H1 (cell line): ENCODE data around the gene YWHAG. TPM values are rescaled to one million over a fixed set of nuclear protein-coding genes. Genes with fewer than 3 reads are reported as not detected.

Experiments
- CTCF ChIA-PET: fragments of 300-600 bp; sonication (Branson Sonifier 250); formaldehyde crosslinking; loops from one replicate; lab custom pipeline; 2021; ENCODE audit not compliant: partially characterized antibody; lab: Charles Lee
- POLR2A ChIA-PET: fragments of 300-600 bp; sonication (Branson Sonifier 250); formaldehyde crosslinking; loops from one replicate; lab custom pipeline; 2021; ENCODE audit warnings: inconsistent platforms; ENCODE audit not compliant: partially characterized antibody; lab: Charles Lee
- DNase-seq, 2 experiments: peaks; one replicate each; pipeline versions ENCODE4 v3.0.0 to v3.0.0-alpha.2; 2010 to 2022; ENCODE audit warnings: low spot score in 2 of 2, low read depth in 1 of 2, mixed read lengths in 1 of 2
- FAIRE-seq: peaks from 2 replicates; lab custom pipeline; 2011; peaks lifted over from hg19 to GRCh38; lab: Jason Lieb, UNC
- H2AFZ ChIP-seq: 2 replicates; pipeline ENCODE4 v1.8.1; 2012; ENCODE audit warnings: low read length, inconsistent platforms
- H2AK5ac ChIP-seq: 2 replicates; pipeline ENCODE4 v1.6.1; 2013; ENCODE audit warnings: low read depth, low read length
- H2BK120ac ChIP-seq: replicated peaks from 2 replicates; pipeline ENCODE3; 2013; ENCODE audit warnings: low read depth, low read length, inconsistent platforms
- H2BK12ac ChIP-seq: 2 replicates; pipeline ENCODE4 v1.6.1; 2013; ENCODE audit warnings: low read depth, low read length
- H2BK15ac ChIP-seq: 2 replicates; pipeline ENCODE4 v1.6.1; 2013; ENCODE audit warnings: low read length
- H2BK20ac ChIP-seq: 2 replicates; pipeline ENCODE4 v1.6.1; 2013; ENCODE audit warnings: low read length
- H2BK5ac ChIP-seq: 2 replicates; pipeline ENCODE4 v1.6.1; 2013; ENCODE audit warnings: low read depth, low read length
- H3K14ac ChIP-seq: 2 replicates; pipeline ENCODE4 v1.6.1; 2013; ENCODE audit warnings: inconsistent platforms; ENCODE audit not compliant: insufficient read length
- H3K18ac ChIP-seq: 2 replicates; pipeline ENCODE4 v1.6.1; 2013; ENCODE audit warnings: low read length; ENCODE audit errors: extremely low read depth
- H3K23ac ChIP-seq: 2 replicates; pipeline ENCODE4 v1.6.1; 2013; ENCODE audit warnings: inconsistent platforms; ENCODE audit not compliant: insufficient read length
- H3K23me2 ChIP-seq: 2 replicates; pipeline ENCODE4 v1.6.1; 2013; ENCODE audit warnings: low read depth, low read length
- H3K27ac ChIP-seq: 2 replicates; pipeline ENCODE4 v1.6.1; 2011; ENCODE audit warnings: low read depth, low read length, inconsistent platforms
- H3K27me3 ChIP-seq, 4 experiments: replicated peaks in 1 of 4; 1 replicate in 1 of 4; 2 replicates in 3 of 4; pipeline versions ENCODE4 v1.6.1 to v1.8.1; 2011 to 2013; ENCODE audit warnings: low read length in 3 of 4, mild to moderate bottlenecking in 3 of 4, inconsistent platforms in 2 of 4, mixed read lengths in 2 of 4, moderate library complexity in 1 of 4; ENCODE audit not compliant: control insufficient read depth in 3 of 4, insufficient read depth in 3 of 4; ENCODE audit errors: extremely low read depth in 1 of 4
- H3K36me3 ChIP-seq, 4 experiments: 2 replicates each; pipeline versions ENCODE4 v1.6.1 to v1.8.1; 2011 to 2013; ENCODE audit warnings: mild to moderate bottlenecking in 4 of 4, low read length in 3 of 4, moderate library complexity in 2 of 4, control low read depth in 1 of 4, inconsistent platforms in 1 of 4; ENCODE audit not compliant: insufficient read depth in 4 of 4, control insufficient read depth in 2 of 4
- H3K4ac ChIP-seq: replicated peaks from 2 replicates; pipeline ENCODE3; 2013; ENCODE audit warnings: low read length, low read depth, mixed read lengths, inconsistent platforms; ENCODE audit not compliant: insufficient read length
- H3K4me1 ChIP-seq, 4 experiments: replicated peaks in 1 of 4; 1 replicate in 1 of 4; 2 replicates in 3 of 4; pipeline versions ENCODE4 v1.6.1 to v1.8.1; 2011 to 2013; ENCODE audit warnings: low read length in 3 of 4, inconsistent platforms in 2 of 4, mixed read lengths in 1 of 4; ENCODE audit not compliant: insufficient read depth in 4 of 4, control insufficient read depth in 3 of 4
- H3K4me2 ChIP-seq, 2 experiments: 2 replicates each; pipeline versions ENCODE4 v1.6.1 to v1.8.1; 2011 to 2013; ENCODE audit warnings: low read depth in 2 of 2, low read length in 2 of 2, control low read depth in 1 of 2, inconsistent platforms in 1 of 2, mild to moderate bottlenecking in 1 of 2; ENCODE audit not compliant: insufficient read depth in 1 of 2
- H3K4me3 ChIP-seq, 4 experiments: fragments of 200-600, 300-600 bp in 1 of 4; sonication (generic), shearing (Covaris generic), sonication (Bioruptor Twin) in 1 of 4; 2 replicates each; pipeline versions ENCODE4 v1.5.1 to v1.8.1; 2011 to 2016; ENCODE audit warnings: low read length in 4 of 4, low read depth in 3 of 4, control low read depth in 2 of 4, inconsistent platforms in 2 of 4, mild to moderate bottlenecking in 2 of 4, mixed read lengths in 1 of 4, moderate library complexity in 1 of 4; ENCODE audit not compliant: insufficient read depth in 2 of 4; ENCODE audit errors: extremely low read depth in 1 of 4
- H3K56ac ChIP-seq: replicated peaks from 2 replicates; pipeline ENCODE3; 2013; ENCODE audit warnings: low read depth, mild to moderate bottlenecking, mixed read lengths, low read length, inconsistent platforms; ENCODE audit not compliant: insufficient read length
- H3K79me1 ChIP-seq: 2 replicates; pipeline ENCODE4 v1.6.1; 2013; ENCODE audit warnings: low read depth, low read length, control low read depth
- H3K79me2 ChIP-seq, 2 experiments: 2 replicates each; pipeline versions ENCODE4 v1.6.1 to v1.8.1; 2012 to 2013; ENCODE audit warnings: low read length in 2 of 2, mild to moderate bottlenecking in 2 of 2, inconsistent platforms in 1 of 2; ENCODE audit not compliant: insufficient read depth in 2 of 2, control insufficient read depth in 1 of 2
- H3K9ac ChIP-seq, 4 experiments: replicated peaks in 1 of 4; 1 replicate in 1 of 4; 2 replicates in 3 of 4; pipeline versions ENCODE4 v1.6.1 to v1.8.1; 2011 to 2013; ENCODE audit warnings: low read depth in 3 of 4, low read length in 3 of 4, control low read depth in 2 of 4, mild to moderate bottlenecking in 2 of 4, moderate library complexity in 2 of 4, inconsistent platforms in 1 of 4; ENCODE audit errors: extremely low read depth in 1 of 4
- H3K9me3 ChIP-seq, 2 experiments: 2 replicates each; pipeline versions ENCODE4 v1.6.1 to v1.8.1; 2012 to 2013; ENCODE audit warnings: mild to moderate bottlenecking in 2 of 2, moderate library complexity in 2 of 2, control low read depth in 1 of 2, inconsistent platforms in 1 of 2, low read depth in 1 of 2, low read length in 1 of 2, mixed read lengths in 1 of 2; ENCODE audit not compliant: insufficient read depth in 2 of 2
- H4K20me1 ChIP-seq, 2 experiments: replicated peaks in 1 of 2; 2 replicates each; pipeline versions ENCODE3 to v1.8.1; 2011 to 2013; ENCODE audit warnings: inconsistent platforms in 2 of 2, low read length in 2 of 2, mild to moderate bottlenecking in 1 of 2; ENCODE audit not compliant: insufficient read depth in 2 of 2, control insufficient read depth in 1 of 2
- H4K5ac ChIP-seq: 2 replicates; pipeline ENCODE4 v1.6.1; 2013; ENCODE audit warnings: low read length, low read depth, mixed read lengths, inconsistent platforms; ENCODE audit not compliant: insufficient read length
- H4K8ac ChIP-seq: 2 replicates; pipeline ENCODE4 v1.8.0; 2013; ENCODE audit warnings: mild to moderate bottlenecking, moderate library complexity, low read length, inconsistent platforms; ENCODE audit not compliant: insufficient read depth; ENCODE audit errors: extremely low read depth
- H4K91ac ChIP-seq: replicated peaks from 2 replicates; pipeline ENCODE3; 2013; ENCODE audit warnings: low read length, mixed read lengths, inconsistent platforms; ENCODE audit not compliant: insufficient read length
- BCL11A ChIP-seq, 2 experiments: IDR thresholded peaks; one replicate each; pipeline ENCODE4 v1.6.1; 2011; ENCODE audit warnings: low read depth in 2 of 2, low read length in 2 of 2, mild to moderate bottlenecking in 2 of 2
- CBX5 ChIP-seq: fragments of 300-800, 300-1000 bp; sonication (generic); IDR thresholded peaks from 2 replicates; pipeline ENCODE4 v1.7.1; 2016; ENCODE audit warnings: antibody characterized with exemption, low read length, low read depth
- CHD2 ChIP-seq: IDR thresholded peaks from 2 replicates; pipeline ENCODE4 v1.6.1; 2012; ENCODE audit warnings: low read length, improper control_type of control experiment
- E2F6 ChIP-seq: IDR thresholded peaks from 2 replicates; pipeline ENCODE4 v1.6.1; 2012; ENCODE audit warnings: inconsistent platforms
- EP300 ChIP-seq, 2 experiments: IDR thresholded peaks; 1 replicate in 1 of 2; 2 replicates in 1 of 2; pipeline ENCODE4 v1.6.1; 2011 to 2012; ENCODE audit warnings: low read depth in 2 of 2, low read length in 2 of 2, mild to moderate bottlenecking in 2 of 2, borderline replicate concordance in 1 of 2, inconsistent platforms in 1 of 2, moderate library complexity in 1 of 2
- FOSL1 ChIP-seq: IDR thresholded peaks from 2 replicates; pipeline ENCODE4 v1.6.1; 2011; ENCODE audit warnings: mild to moderate bottlenecking, low read depth, low read length, moderate library complexity; ENCODE audit not compliant: insufficient read depth
- KDM1A ChIP-seq: fragments of 200-600, 300-600 bp; sonication (generic); IDR thresholded peaks from 2 replicates; pipeline ENCODE4 v1.7.1; 2016; ENCODE audit warnings: mild to moderate bottlenecking, low read length, borderline replicate concordance
- KDM4A ChIP-seq: IDR thresholded peaks from one replicate; pipeline ENCODE4 v1.7.1; 2012; ENCODE audit warnings: low read depth, mild to moderate bottlenecking, moderate library complexity, low read length, inconsistent platforms; ENCODE audit not compliant: severe bottlenecking
- POLR2A ChIP-seq, 2 experiments: IDR thresholded peaks; 1 replicate in 1 of 2; 2 replicates in 1 of 2; pipeline ENCODE4 v1.6.1; 2011; ENCODE audit warnings: low read depth in 2 of 2, low read length in 2 of 2, mild to moderate bottlenecking in 2 of 2; ENCODE audit errors: control extremely low read depth in 1 of 2
- POU5F1 ChIP-seq: IDR thresholded peaks from 2 replicates; pipeline ENCODE4 v1.6.1; 2011; ENCODE audit warnings: low read depth, mild to moderate bottlenecking, low read length, moderate library complexity
- RBBP5 ChIP-seq: IDR thresholded peaks from 2 replicates; pipeline ENCODE4 v1.7.1; 2012; ENCODE audit warnings: low read depth, mild to moderate bottlenecking, inconsistent platforms, low read length, moderate library complexity, borderline replicate concordance
- RFX5 ChIP-seq: IDR thresholded peaks from 2 replicates; pipeline ENCODE4 v1.6.1; 2011; ENCODE audit warnings: low read depth, low read length, improper control_type of control experiment, borderline replicate concordance
- SIRT6 ChIP-seq: IDR thresholded peaks from one replicate; pipeline ENCODE4 v1.7.1; 2012; ENCODE audit warnings: low read length, inconsistent platforms
- WGBS, 2 experiments: shearing (Covaris generic) in 1 of 2; methylation state at CpG; one replicate each; pipeline versions ENCODE4 v1.1.6 to v1.1.7; 2013 to 2015; ENCODE audit warnings: low lambda C conversion rate in 2 of 2, mixed read lengths in 2 of 2, inconsistent platforms in 1 of 2, low coverage in 1 of 2, missing lambda C conversion rate in 1 of 2; ENCODE audit not compliant: insufficient replicate concordance in 2 of 2, insufficient coverage in 1 of 2, insufficient read length in 1 of 2; ENCODE audit errors: extremely low coverage in 1 of 2, missing lambda C conversion rate in 1 of 2; 5-methylcytosine and 5-hydroxymethylcytosine counted together
- polyA plus RNA-seq, 7 experiments: library from polyadenylated mRNA; depleted of rRNA in 3 of 7; stranded (reverse) in 5 of 7; unstranded in 2 of 7; fragments of >200 nt in 5 of 7; fragments of 200-250 nt in 2 of 7; gene quantifications; 1 replicate in 5 of 7; 2 replicates in 1 of 7; 4 replicates in 1 of 7; pipeline versions ENCODE4 v1.2.1 to v1.2.3, GENCODE V29; 2011 to 2013; ENCODE audit warnings: missing spikeins in 2 of 7, mixed read lengths in 2 of 7
- total RNA-seq: library from RNA; stranded (reverse); fragmentation: NEBNext Ultra II Directional; extraction: Animal tissue kit (Norgen Biotek cat#: 25700); gene quantifications from 2 replicates; pipeline ENCODE4 v1.2.1, GENCODE V29; 2021

YWHAG gene
- total and polyA plus RNA-seq, 2 of the 8 experiments (the other 6 are each of a cell fraction or from before 2014, with no cell fraction given) = 57.2 to 241 TPM

GRCh38 chr7:76292213-76292573, 66.6 kb downstream of the YWHAG start:
- Histone ChIP-seq H3K79me1 (no peaks in the 10 kb centered on the region), H3K9ac (peak overlapping the region in 1 of 4 experiments; percentile 19; a peak in 1 of 7 replicates), H2BK120ac (no peak overlapping the region), H4K91ac (no peak overlapping the region), H3K56ac (no peak overlapping the region), H3K9me3 (no peaks in the 10 kb centered on the region), H3K4me2 (0 out of 4 replicates have a peak overlapping the region, but pooled peaks of 1 of the 2 experiments have one; percentile 27), H2AFZ (no peak overlapping the region), H3K27me3 (no peaks in the 10 kb centered on the region), H3K36me3 (no peaks in the 10 kb centered on the region), H3K23me2 (no peaks in the 10 kb centered on the region; the same call in 1 of the 2 replicates), H3K79me2 (no peaks in the 10 kb centered on the region), H2BK12ac (no peak overlapping the region), H3K27ac (no peak overlapping the region; the same call in 1 of the 2 replicates), H4K5ac (no peak overlapping the region), H3K23ac (no peak overlapping the region), H3K4me3 (peak overlapping the region in 1 of 4 experiments; percentile 23; a peak in 1 of 8 replicates), H2AK5ac (no peak overlapping the region), H4K8ac (no peak overlapping the region), H3K14ac (no peak overlapping the region), H3K4ac (no peak overlapping the region), H2BK5ac (peak overlapping the region; percentile 75; the same call in 1 of the 2 replicates), H3K4me1 (peaks cover 0 to 18% (median 11%) of the 10 kb centered on the region in 4 experiments; a peak in 6 of 7 replicates), H3K18ac (peak overlapping the region; percentile 38; the same call in 1 of the 2 replicates), H4K20me1 (no peaks in the 10 kb centered on the region), H2BK15ac (no peak overlapping the region), H2BK20ac (peak overlapping the region; percentile 32; the same call in 1 of the 2 replicates)
- DNase-seq (no peak), FAIRE-seq (no peak)
- 64% methylated on average over 4 of the region's 5 CpGs; no CpG with 5 or more reads in 1 of the 2 experiments for WGBS, 2 experiments
- ChIA-PET POLR2A (interaction anchor here (1.2 to 2.7 kb wide), 7 partner anchors 8 to 26 kb away, joined by 3 to 22 read pairs (median 6); no protein-coding TSS in a partner anchor), CTCF (interaction anchor here (0.6 to 19.4 kb wide), 17 partner anchors 10 to 272 kb away, joined by 3 to 426 read pairs (median 5); partner anchors contain the start of genes HSPB1 and SRRM3)
- TF ChIP-seq CBX5 = no peak
- no peak for TF ChIP-seq RFX5
- no peak for TF ChIP-seq KDM4A
- no peak for TF ChIP-seq E2F6
- TF ChIP-seq RBBP5 = no peak
- TF ChIP-seq POLR2A (IDR thresholded peaks at IDR 0.05; ENCODE audit: control extremely low read depth in 1 of 2, low read depth in 2 of 2, low read length in 2 of 2) = no peak
- TF ChIP-seq POU5F1 = no peak
- TF ChIP-seq BCL11A (IDR thresholded peaks at IDR 0.05; ENCODE audit: low read depth in 2 of 2, low read length in 2 of 2) = no peak
- TF ChIP-seq EP300 (IDR thresholded peaks at IDR 0.05; ENCODE audit: borderline replicate concordance in 1 of 2, low read depth in 2 of 2, low read length in 2 of 2) = no peak
- TF ChIP-seq KDM1A = no peak
- no peak for TF ChIP-seq SIRT6
- no peak for TF ChIP-seq CHD2
- TF ChIP-seq FOSL1 = no peak
